DMS79 treated with DMSO at 0.1 percent for 48 hours (cell line): ENCODE results near the gene SLC2A3.
"Not testable (repeated sequence)": the region's sequence is repeated elsewhere in the genome, so short reads cannot be mapped to it uniquely, and the experiment has no call there.

ENCODE experiments used
- DNase-seq: peaks from one replicate; lab custom pipeline; 2025; lab: John Stamatoyannopoulos, UW

The SLC2A3 gene

GRCh38 chr12:7916936-7917335 is 19.1 kb downstream of the SLC2A3 start:
- no peak for DNase-seq

DNA sequence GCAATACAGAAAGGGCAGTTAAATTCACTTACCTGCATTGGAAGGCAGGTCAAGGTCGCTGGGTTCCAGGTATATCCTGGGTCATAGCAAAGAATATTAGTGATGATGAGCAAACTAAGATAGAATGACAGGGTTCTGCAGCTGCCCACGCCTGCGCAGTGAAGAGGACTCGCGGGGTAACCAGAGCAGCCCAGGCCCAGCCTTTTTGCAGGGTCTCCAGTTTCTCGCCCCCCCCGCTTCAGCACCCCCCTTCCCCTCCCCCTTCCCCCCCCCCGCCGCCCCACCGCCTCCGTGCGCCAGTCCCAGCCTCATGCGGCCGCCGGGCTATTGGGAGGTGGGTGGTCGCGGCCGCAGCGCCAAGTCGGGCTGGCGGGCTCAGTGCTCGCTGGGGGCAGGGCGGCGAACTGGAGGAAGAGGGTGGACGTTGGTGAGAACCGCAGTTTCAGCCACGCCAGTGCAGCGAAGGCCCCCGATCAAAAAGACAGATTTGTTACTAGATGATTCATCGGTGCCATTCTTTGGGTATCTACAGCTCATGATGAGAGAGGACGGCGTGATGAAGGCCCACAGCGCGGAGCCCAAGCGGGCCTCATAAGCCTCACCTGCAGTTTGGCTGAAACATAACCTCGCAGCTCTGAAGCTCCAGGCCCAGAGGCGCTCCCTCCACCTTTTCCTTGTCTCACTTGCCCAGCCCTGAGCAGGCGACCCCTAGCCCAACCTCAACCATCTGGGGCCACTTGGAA is 20.2 kb downstream of the SLC2A3 start:
- DNase-seq = peak; percentile 37

DNA sequence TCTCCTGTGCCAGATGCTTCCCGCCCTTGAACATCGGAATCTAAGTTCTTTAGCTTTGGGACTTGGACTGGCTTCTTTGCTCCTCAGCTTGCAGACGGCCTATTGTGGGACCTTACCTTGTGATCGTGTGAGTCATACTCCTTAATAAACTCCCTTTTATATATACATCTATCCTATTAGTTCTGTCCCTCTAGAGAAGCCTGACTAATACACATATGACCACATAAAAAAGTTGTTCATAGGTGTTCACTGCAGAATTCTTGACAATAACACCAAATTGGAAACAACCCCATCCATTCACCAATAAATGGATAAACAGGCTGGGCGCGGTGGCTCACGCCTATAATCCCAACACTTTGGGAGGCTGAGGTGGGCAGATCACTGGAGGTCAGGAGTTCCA is 25.9 kb downstream of the SLC2A3 start:
- not testable (repeated sequence) for DNase-seq

GRCh38 chr12:7907009-7907408 is 29.0 kb downstream of the SLC2A3 start:
- DNase-seq = no peak

- DNase-seq = not testable (repeated sequence)
Measured at GRCh38 chr12:7906303-7906702, 29.7 kb downstream of the SLC2A3 start.

GRCh38 chr12:7905600-7906125 is 30.3 kb downstream of the SLC2A3 start:
- not testable (repeated sequence) for DNase-seq

- peak; percentile 58 for DNase-seq
Measured at GRCh38 chr12:7905071-7905470, 30.9 kb downstream of the SLC2A3 start.

DNA sequence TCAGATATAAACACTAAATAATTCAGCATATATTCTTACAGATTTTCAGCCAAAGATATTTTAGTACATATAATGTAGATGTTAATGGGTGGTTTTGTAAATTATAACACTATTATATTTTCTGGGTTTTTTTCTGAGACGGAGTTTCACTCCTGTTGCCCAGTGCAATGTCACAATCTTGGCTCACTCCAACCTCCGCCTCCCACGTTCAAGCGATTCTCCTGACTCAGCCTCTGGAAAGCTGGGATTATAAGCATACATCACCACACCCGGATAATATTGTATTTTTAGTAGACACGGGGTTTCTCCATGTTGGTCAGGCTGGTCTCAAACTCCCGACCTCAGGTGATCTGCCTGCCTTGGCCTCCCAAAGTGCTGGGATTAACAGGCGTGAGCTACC is 33.6 kb downstream of the SLC2A3 start:
- not testable (repeated sequence) for DNase-seq

DNA sequence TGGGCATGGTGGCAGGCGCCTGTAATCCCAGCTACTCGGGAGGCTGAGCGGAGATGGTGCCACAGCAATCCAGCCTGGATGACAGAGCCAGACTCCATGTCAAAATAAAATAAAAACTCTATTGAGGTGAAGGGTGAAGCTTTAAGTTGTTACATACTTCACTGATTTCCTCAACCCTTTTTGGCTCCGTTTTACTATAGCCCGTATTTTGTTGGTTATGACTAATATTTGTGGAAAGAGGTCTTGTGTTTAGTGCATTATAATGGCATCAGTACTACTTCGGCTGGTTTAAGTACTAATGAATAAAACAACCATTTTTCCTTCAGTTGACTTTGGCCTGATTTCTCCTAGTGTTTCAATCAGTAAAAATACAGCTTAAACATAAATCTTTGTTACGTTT is 36.2 kb downstream of the SLC2A3 start:
- DNase-seq = no peak

GRCh38 chr12:7896726-7897125 is 39.3 kb downstream of the SLC2A3 start:
- not testable (repeated sequence) for DNase-seq

DNA sequence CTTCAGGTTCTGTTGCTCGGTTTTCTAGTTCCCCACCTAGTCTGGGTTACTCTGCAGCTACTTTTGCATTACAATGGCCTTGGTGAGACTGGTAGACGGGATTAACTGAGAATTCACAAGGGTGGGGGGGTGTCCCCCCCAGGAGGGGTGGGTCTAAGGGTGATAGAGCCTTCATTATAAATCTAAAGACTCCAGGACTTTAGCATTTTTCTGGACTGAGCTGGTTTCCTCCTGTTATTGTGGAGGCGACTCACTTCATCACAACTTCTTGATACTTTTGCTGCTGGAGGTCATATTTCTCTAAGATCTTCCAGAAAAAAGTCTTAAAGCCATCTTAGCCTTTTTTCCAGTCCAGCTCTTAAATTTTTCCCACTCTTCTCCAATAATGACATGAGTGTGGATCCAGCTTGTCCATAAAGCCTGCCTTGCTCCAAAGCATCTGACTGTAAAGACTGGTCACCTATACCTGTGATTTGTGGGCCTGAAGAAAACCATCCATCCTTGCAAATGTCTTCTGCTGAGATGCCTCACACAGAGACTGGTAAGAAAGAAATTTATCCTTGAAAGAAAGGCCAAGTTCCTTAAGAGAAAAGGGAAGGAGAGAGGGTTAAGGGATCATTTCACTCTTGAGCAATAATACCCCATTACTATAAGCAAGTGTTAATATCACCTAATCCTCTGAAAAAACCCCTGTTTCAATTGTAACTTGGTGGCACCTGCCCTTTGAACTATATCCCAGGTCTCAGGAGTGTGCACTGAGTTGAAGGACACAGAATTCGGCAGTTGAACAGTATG is 43.6 kb downstream of the SLC2A3 start:
- no peak for DNase-seq

DNA sequence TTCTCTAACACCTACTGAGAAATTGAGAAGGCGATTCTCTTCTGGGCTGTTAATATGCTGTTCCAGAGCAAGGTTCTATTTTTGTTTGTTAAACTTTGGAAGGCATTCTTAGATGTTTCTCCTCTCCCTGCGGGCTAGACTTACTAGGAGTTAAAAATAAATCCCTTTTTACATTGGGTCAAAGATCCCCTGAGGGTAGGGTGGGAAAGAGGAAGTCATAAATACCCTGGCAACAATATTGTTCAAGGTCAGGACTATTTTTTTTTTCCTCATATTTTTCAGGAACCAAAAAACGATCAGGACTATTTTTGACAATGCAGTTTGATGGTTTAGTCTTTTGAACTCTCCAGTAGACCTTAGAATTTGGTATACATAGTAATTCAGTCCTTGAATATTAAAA is 51.3 kb downstream of the SLC2A3 start:
- no peak for DNase-seq

- DNase-seq = not testable (repeated sequence)
Measured at GRCh38 chr12:7881736-7882120, 54.3 kb downstream of the SLC2A3 start.

GRCh38 chr12:7880952-7881735 is 54.8 kb downstream of the SLC2A3 start:
- not testable (repeated sequence) for DNase-seq

- no peak for DNase-seq
Measured at GRCh38 chr12:7879246-7879645, 56.7 kb downstream of the SLC2A3 start.

- no peak for DNase-seq
Measured at GRCh38 chr12:7877420-7877819, 58.6 kb downstream of the SLC2A3 start.

DNA sequence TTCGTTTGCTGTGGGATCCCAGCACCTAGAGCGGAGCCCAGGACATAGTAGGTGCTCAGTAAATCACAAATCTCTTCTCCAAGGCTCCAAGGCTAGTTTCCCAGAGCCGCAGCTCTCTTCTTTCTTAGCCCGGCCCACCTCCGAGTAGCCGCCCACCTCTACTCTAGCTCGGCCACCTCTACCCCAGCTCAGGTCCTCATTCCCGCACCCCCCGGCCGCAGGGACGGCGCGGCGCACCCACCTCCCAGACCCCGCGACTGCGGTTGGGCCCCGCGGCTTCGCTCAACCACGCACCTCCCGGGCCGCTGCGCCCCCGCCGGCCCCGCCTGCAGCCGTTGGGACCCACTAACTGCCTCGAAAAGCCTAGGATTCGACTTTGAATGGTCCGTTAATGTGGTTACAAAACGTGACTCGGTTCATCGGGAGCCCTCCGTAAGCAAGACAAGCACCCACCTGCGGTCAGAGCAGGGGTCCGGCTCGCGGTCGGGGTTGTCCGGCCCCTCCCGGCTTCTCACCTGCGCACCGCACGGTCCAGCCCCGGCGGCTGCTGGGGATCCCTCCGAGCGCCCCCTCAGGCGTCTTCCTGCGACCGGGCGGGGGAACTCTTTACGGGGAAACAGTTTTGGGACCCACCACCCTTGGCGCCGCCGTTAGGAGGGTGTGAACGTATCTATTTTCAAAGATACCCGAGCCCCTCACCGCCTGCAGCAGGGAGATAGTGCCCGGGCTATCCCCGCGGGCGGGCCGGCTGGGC is 63.2 kb downstream of the SLC2A3 start, which contains the start of gene SLC2A14:
Gene SLC2A14 (minus strand): TSS at position 350 of the 754 bp plus-strand sequence. CDS start 3,035 bp downstream, outside the sequence.
- no peak for DNase-seq

DNA sequence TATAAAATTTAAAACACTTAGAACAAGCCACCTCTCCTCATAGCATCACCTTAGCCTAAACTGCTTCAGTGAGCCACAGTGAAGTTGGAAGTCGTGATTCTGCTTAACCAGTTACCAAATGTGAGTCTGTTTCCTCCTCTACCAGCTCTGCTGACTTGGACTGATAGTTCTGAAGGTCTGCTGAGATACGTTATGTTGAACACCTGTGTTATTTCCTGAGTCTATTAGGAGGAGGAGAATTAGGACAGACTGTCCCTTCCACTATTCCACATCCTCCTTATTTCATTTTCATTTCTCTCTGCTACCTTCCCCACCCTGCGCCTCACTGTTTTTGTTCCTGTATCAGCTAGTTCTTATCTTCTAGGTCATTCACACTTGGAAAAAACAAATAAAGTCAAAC is 65.7 kb downstream of the SLC2A3 start:
- DNase-seq = no peak
